Measurements from ENCODE around the gene IFT88.

The IFT88 gene

DNA sequence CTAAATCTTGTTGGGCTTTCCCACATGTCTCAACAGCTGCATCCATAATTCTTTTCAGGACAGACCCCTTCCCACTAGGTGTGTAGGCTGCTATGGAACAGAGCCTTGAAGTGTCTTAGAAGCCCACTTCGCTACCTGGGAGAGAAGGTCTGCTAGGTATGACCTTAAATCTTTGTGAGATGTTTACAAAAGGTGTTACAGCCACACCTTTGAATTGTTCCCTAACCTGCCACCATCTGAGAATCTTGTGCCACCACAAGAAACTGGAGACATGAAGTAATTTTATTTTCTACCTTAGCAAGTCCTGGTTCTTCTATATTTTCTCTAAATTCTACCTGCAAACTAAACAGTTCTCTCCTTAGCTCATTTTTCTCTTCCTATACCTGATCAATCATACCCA, 69.1 kb downstream of the IFT88 start:
- TF ChIP-seq, protein P1, sequence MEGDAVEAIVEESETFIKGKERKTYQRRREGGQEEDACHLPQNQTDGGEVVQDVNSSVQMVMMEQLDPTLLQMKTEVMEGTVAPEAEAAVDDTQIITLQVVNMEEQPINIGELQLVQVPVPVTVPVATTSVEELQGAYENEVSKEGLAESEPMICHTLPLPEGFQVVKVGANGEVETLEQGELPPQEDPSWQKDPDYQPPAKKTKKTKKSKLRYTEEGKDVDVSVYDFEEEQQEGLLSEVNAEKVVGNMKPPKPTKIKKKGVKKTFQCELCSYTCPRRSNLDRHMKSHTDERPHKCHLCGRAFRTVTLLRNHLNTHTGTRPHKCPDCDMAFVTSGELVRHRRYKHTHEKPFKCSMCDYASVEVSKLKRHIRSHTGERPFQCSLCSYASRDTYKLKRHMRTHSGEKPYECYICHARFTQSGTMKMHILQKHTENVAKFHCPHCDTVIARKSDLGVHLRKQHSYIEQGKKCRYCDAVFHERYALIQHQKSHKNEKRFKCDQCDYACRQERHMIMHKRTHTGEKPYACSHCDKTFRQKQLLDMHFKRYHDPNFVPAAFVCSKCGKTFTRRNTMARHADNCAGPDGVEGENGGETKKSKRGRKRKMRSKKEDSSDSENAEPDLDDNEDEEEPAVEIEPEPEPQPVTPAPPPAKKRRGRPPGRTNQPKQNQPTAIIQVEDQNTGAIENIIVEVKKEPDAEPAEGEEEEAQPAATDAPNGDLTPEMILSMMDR (IDR thresholded peaks at IDR 0.05) = no peak

DNA sequence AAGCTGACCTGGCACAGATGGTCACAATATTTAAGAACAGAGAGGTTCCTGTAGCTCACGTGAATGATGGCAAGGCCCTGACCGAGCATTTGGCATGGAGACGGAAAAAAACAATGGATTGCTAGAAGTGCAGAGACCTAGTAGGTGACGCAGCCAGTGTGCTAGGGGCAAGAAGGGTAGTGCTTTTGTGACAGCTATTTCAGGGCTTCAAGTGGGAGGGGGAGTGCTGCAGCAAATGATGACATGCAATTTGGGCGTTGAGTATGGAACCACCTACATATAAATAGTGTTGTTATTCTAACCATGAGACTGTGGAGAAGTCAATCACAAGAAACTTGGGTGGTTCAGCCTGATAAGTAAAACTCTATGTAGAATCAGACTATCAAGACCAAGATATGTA, 70.9 kb downstream of the IFT88 start:
- TF ChIP-seq, protein P1 (IDR thresholded peaks at IDR 0.05) = no peak

DNA sequence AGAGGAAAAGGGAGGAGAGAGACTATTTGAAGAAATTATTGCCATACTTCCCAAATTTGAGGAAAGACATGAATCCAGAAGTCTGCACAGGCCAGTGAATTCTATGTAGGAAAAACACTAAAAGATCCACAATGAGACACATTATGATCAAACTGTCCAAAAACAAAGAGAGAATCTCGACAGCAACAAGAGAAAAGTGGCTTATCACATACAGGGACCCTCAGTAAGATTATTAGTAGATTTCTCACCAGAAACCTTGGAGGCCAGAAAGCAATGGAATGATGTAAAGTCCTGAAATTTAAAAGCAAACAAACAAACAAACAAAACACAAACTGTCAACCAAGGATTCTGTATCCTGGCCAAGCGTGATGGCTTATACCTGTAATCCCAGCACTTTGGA, 80.8 kb downstream of the IFT88 start:
- TF ChIP-seq, protein P1 (IDR thresholded peaks at IDR 0.05) = no peak

DNA sequence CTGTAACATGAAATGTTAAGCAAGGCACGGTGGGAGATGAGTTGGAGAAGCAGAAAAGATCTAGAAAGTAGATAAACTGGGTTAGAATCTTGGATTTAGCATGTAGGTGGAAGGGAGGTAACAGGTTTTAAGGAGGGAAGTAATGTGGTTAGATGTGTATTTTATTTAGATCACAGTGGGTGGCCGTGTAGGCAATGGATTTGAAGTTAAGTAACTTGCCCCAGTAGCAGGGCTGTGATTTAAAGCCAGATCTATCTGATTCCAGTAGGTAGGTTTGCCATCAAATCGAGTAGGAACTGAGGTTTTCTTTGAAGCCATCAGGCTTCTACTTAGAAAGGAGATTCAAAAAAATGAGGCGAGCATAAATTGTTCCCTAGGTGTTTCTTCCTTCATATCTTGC, 86.0 kb downstream of the IFT88 start:
- TF ChIP-seq, protein P1 (IDR thresholded peaks at IDR 0.05) = no peak

GRCh38 chr13:20654156-20654555, 87.2 kb downstream of the IFT88 start:
- TF ChIP-seq, protein P1 (IDR thresholded peaks at IDR 0.05) = no peak

DNA sequence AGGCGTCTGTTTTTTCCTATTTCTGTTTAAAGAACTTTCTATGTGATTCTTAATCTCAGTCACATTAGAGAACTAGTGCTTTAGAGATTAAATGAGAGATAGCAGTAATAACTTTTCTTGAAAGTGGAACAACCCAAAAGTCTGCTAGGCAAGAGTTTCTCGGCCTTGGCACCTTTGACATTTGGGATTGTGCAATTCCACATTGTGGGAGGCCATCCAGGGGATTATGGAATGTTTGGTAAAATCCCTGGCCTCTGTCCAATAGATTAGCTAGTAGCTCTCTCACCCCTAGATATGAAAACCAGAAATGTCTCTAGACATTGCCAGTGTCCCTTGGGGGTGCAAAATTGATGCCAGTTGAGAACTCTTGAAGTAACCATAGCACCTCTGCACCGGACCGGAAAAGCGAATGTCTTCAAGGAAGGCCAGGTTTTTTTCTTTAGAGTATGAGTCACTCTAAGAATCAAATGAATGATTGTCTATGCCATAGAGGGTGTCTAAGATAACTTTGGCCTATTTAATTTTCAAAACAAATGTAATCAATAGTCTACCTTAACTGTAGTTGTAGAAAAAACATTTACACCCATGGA, 91.6 kb downstream of the IFT88 start:
- TF ChIP-seq, protein P1 (IDR thresholded peaks at IDR 0.05) = no peak

DNA sequence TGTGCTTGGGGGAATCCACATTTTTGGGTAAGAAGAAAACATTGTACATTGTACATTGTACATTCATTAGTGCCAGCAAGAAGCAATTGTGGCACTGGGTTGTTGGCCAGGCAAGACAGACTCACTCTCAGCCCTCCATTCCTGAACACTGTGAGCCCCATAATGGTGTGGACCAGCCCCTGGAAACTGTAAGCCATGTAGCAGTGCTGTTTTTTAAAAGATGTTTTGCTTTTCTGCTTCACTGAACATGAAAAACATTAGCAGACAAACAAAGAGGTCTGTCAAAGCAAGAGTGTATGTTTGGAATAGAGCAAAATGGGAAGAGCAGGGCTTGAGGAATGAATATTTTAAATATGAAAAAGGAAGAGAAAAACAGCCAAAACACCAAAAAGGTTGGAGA, 97.4 kb downstream of the IFT88 start:
- TF ChIP-seq, protein P1 (IDR thresholded peaks at IDR 0.05) = no peak

DNA sequence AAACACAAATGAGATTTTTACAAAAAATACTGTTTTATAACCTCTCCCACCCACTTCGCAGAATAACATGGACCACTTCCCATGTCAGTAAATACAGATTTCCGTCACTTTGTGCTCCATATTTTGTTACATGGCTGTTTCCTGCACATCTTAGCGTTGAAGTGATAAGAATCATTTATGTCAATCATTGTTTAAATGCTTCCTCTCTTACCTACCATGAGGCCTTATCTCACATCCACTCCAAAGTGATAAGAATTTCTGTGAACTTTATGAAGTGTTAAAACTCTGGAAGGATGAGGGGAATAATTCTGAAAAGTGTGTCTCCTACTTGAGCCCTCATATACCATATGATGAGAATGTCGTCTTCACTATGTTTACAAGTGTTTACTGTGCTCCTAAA, 100.0 kb downstream of the IFT88 start:
- TF ChIP-seq, protein P1 (IDR thresholded peaks at IDR 0.05) = no peak
